ENCODE measurements around the gene USH2A.
"Not testable (repeated sequence)": the region's sequence is repeated elsewhere in the genome, so short reads cannot be mapped to it uniquely, and the experiment has no call there.

The USH2A gene

GRCh38 chr1:216200941-216201340 lies 222.3 kb downstream of the USH2A start:
- DNase-seq (ENCODE audit: low spot score): no peak

GRCh38 chr1:216194721-216195120 lies 228.5 kb downstream of the USH2A start:
- DNase-seq (ENCODE audit: low spot score): no peak

- DNase-seq (ENCODE audit: low spot score): peak; percentile 4
Measured at GRCh38 chr1:216193839-216194443, 229.3 kb downstream of the USH2A start.

GRCh38 chr1:216190438-216190837 lies 232.8 kb downstream of the USH2A start:
- peak; percentile 82 for DNase-seq (ENCODE audit: low spot score)

GRCh38 chr1:216186816-216187215 lies 236.4 kb downstream of the USH2A start:
- DNase-seq (ENCODE audit: low spot score): no peak

GRCh38 chr1:216186141-216186540 lies 237.1 kb downstream of the USH2A start:
- DNase-seq (ENCODE audit: low spot score): peak; percentile 63

GRCh38 chr1:216184126-216184680 lies 239.0 kb downstream of the USH2A start:
- no peak for DNase-seq (ENCODE audit: low spot score)

GRCh38 chr1:216183454-216183853 lies 239.8 kb downstream of the USH2A start:
- DNase-seq (ENCODE audit: low spot score): peak; percentile 19

- DNase-seq (ENCODE audit: low spot score): no peak
Measured at GRCh38 chr1:216183007-216183406, 240.2 kb downstream of the USH2A start.

GRCh38 chr1:216181590-216181989 lies 241.7 kb downstream of the USH2A start:
- DNase-seq (ENCODE audit: low spot score): no peak

- no peak for DNase-seq (ENCODE audit: low spot score)
Measured at GRCh38 chr1:216178281-216178680, 245.0 kb downstream of the USH2A start.

- DNase-seq (ENCODE audit: low spot score): no peak
Measured at GRCh38 chr1:216176970-216177369, 246.3 kb downstream of the USH2A start.

GRCh38 chr1:216175714-216176113 lies 247.5 kb downstream of the USH2A start:
- DNase-seq (ENCODE audit: low spot score): no peak

- no peak for DNase-seq (ENCODE audit: low spot score)
Measured at GRCh38 chr1:216173376-216173995, 249.8 kb downstream of the USH2A start.

- no peak for DNase-seq (ENCODE audit: low spot score)
Measured at GRCh38 chr1:216169351-216169750, 253.9 kb downstream of the USH2A start.

GRCh38 chr1:216168546-216168945 lies 254.7 kb downstream of the USH2A start:
- no peak for DNase-seq (ENCODE audit: low spot score)

- no peak for DNase-seq (ENCODE audit: low spot score)
Measured at GRCh38 chr1:216154063-216154462, 269.2 kb downstream of the USH2A start.

- DNase-seq (ENCODE audit: low spot score): no peak
Measured at GRCh38 chr1:216153130-216153529, 270.1 kb downstream of the USH2A start.

- DNase-seq (ENCODE audit: low spot score): not testable (repeated sequence)
Measured at GRCh38 chr1:216145451-216146018, 277.7 kb downstream of the USH2A start.

GRCh38 chr1:216144661-216145450 lies 278.4 kb downstream of the USH2A start:
- DNase-seq (ENCODE audit: low spot score): no peak

GRCh38 chr1:216142921-216143320 lies 280.3 kb downstream of the USH2A start:
- no peak for DNase-seq (ENCODE audit: low spot score)
